HepG2 (cell line): ENCODE measurements around the gene THUMPD1. TPM values are rescaled to one million over a fixed set of nuclear protein-coding genes. Genes with fewer than 3 reads are reported as not detected.

Experiments
- CBX5 ChIP-seq: sonication (generic); formaldehyde crosslinking; IDR thresholded peaks from 2 replicates; pipeline ENCODE4 v1.4.0; 2020; ENCODE audit warnings: missing genetic modification reagents, borderline replicate concordance
- DZIP1 ChIP-seq: sonication (generic); formaldehyde crosslinking; IDR thresholded peaks from 2 replicates; pipeline ENCODE4 v1.5.0; 2020; ENCODE audit warnings: mild to moderate bottlenecking, missing genetic modification reagents
- FUBP1 ChIP-seq: sonication (generic); formaldehyde crosslinking; IDR thresholded peaks from 2 replicates; pipeline ENCODE4 v1.5.1; 2020; ENCODE audit warnings: missing genetic modification reagents, mild to moderate bottlenecking, borderline replicate concordance
- ZBTB39 ChIP-seq: sonication (generic); formaldehyde crosslinking; IDR thresholded peaks from 2 replicates; pipeline ENCODE4 v1.5.0; 2020; ENCODE audit warnings: missing genetic modification reagents
- ZHX2 ChIP-seq, 2 experiments: sonication (generic) in 1 of 2; formaldehyde crosslinking in 1 of 2; IDR thresholded peaks; 2 replicates each; pipeline versions ENCODE4 v1.6.1 to v1.9.0; 2014 to 2022; ENCODE audit warnings: antibody characterized with exemption in 1 of 2, borderline replicate concordance in 1 of 2, inconsistent platforms in 1 of 2, low read depth in 1 of 2, missing genetic modification reagents in 1 of 2
- ZNF878 ChIP-seq: sonication (generic); formaldehyde crosslinking; IDR thresholded peaks from 2 replicates; pipeline ENCODE4 v1.8.1; 2023; ENCODE audit warnings: mild to moderate bottlenecking, missing genetic modification reagents, moderate library complexity
- ZNF883 ChIP-seq: sonication (generic); formaldehyde crosslinking; IDR thresholded peaks from 2 replicates; pipeline ENCODE4 v1.5.1; 2020; ENCODE audit warnings: mild to moderate bottlenecking, missing genetic modification reagents; ENCODE audit errors: not compliant biosample characterization
- polyA plus RNA-seq, 8 experiments: library from polyadenylated mRNA; depleted of rRNA in 3 of 8; stranded (reverse) in 7 of 8; unstranded in 1 of 8; fragments of >200 nt; fragmentation: Illumina TruSeq in 4 of 8; extraction: Trizol in 4 of 8; gene quantifications; 2 replicates each; pipeline versions ENCODE4 v1.2.1 to v1.2.3, GENCODE V29; 2011 to 2016; ENCODE audit warnings: low read depth in 4 of 8, missing spikeins in 1 of 8, mixed read lengths in 1 of 8; ENCODE audit not compliant: insufficient read depth in 1 of 8
- total RNA-seq, 5 experiments: library from RNA; depleted of rRNA; stranded (reverse); fragments of >200 nt; fragmentation: Illumina TruSeq; extraction: Trizol; gene quantifications; 2 replicates each; pipeline ENCODE4 v1.2.3, GENCODE V29; 2016; ENCODE audit warnings: low read depth in 1 of 5

THUMPD1 gene
- total and polyA plus RNA-seq, 2 of the 13 experiments (the other 11 are each of a cell fraction or from before 2014, with no cell fraction given), result 22.7 to 69.1 TPM

- TF ChIP-seq FUBP1 (CRISPR knock-in tag) (0 out of 2 replicates have a peak, but pooled peaks have one; percentile 26), ZNF883 (CRISPR knock-in tag) (no peak), CBX5 (CRISPR knock-in tag) (no peak), ZNF878 (no peak), ZHX2 (IDR thresholded peaks at IDR 0.05; ENCODE audit: low read depth) (no peak), ZHX2 (CRISPR knock-in tag; IDR thresholded peaks at IDR 0.05; ENCODE audit: borderline replicate concordance) (no peak), DZIP1 (CRISPR knock-in tag) (no peak), ZBTB39 (no peak)
Measured at GRCh38 chr16:20768818-20769217, 27.2 kb upstream of the THUMPD1 start (continued).
